CD8-positive, alpha-beta memory T cell (primary cell): ENCODE data around the gene GATAD2B. TPM values are rescaled to one million over a fixed set of nuclear protein-coding genes. Genes with fewer than 3 reads are reported as not detected.

Source experiments
- CTCF ChIA-PET: fragments of 350-600 bp; sonication (Branson Sonifier 250); formaldehyde crosslinking; loops from one replicate; lab custom pipeline; 2021; ENCODE audit warnings: antibody characterized with exemption; lab: Charles Lee
- POLR2A ChIA-PET: fragments of 350-600 bp; sonication (Branson Sonifier 250); formaldehyde crosslinking; loops from one replicate; lab custom pipeline; 2021; ENCODE audit warnings: antibody characterized with exemption; lab: Charles Lee
- DNase-seq, 5 donors: peaks; one replicate each; pipeline versions ENCODE4 v3.0.0 to v3.0.0-alpha.2; 2020 to 2022; ENCODE audit warnings: mixed read lengths in 1 of 5
- H3K27ac ChIP-seq: one replicate; pipeline ENCODE4 v1.7.0; 2013; ENCODE audit warnings: low read depth, mild to moderate bottlenecking, low read length, moderate library complexity
- H3K27me3 ChIP-seq: 2 replicates; pipeline ENCODE4 v1.7.0; 2013; ENCODE audit warnings: low read length, mild to moderate bottlenecking; ENCODE audit not compliant: insufficient read depth, poor library complexity, severe bottlenecking
- H3K36me3 ChIP-seq: 2 replicates; pipeline ENCODE4 v1.7.0; 2013; ENCODE audit warnings: mild to moderate bottlenecking, low read length, moderate library complexity; ENCODE audit not compliant: insufficient read depth
- H3K4me1 ChIP-seq: 2 replicates; pipeline ENCODE4 v1.7.0; 2013; ENCODE audit warnings: mild to moderate bottlenecking, low read length, moderate library complexity; ENCODE audit not compliant: insufficient read depth
- H3K4me3 ChIP-seq: 2 replicates; pipeline ENCODE4 v1.7.0; 2013; ENCODE audit warnings: mild to moderate bottlenecking, low read length
- H3K9me3 ChIP-seq: 2 replicates; pipeline ENCODE4 v1.7.0; 2013; ENCODE audit warnings: mild to moderate bottlenecking, low read length
- H3K27ac Mint-ChIP-seq, 8 donors: one replicate each; pipeline ENCODE4 v1.8.0; 2020 to 2021; ENCODE audit warnings: mixed read lengths in 8 of 8, mild to moderate bottlenecking in 6 of 8, inconsistent platforms in 3 of 8, moderate library complexity in 3 of 8
- H3K27me3 Mint-ChIP-seq, 2 donors: one replicate each; pipeline ENCODE4 v1.8.0; 2020 to 2021; ENCODE audit warnings: mixed read lengths in 2 of 2, mild to moderate bottlenecking in 1 of 2, moderate library complexity in 1 of 2
- H3K36me3 Mint-ChIP-seq, 3 donors: one replicate each; pipeline ENCODE4 v1.8.0; 2020 to 2021; ENCODE audit warnings: mixed read lengths in 3 of 3, inconsistent platforms in 1 of 3, mild to moderate bottlenecking in 1 of 3
- H3K4me1 Mint-ChIP-seq, 3 donors: one replicate each; pipeline ENCODE4 v1.8.0; 2020 to 2021; ENCODE audit warnings: mixed read lengths in 3 of 3, inconsistent platforms in 1 of 3, mild to moderate bottlenecking in 1 of 3
- H3K4me3 Mint-ChIP-seq, 7 donors: one replicate each; pipeline ENCODE4 v1.8.0; 2020 to 2021; ENCODE audit warnings: mixed read lengths in 7 of 7, mild to moderate bottlenecking in 6 of 7, moderate library complexity in 4 of 7, inconsistent platforms in 2 of 7
- H3K9me3 Mint-ChIP-seq, 5 donors: one replicate each; pipeline ENCODE4 v1.8.0; 2020 to 2022; ENCODE audit warnings: mixed read lengths in 5 of 5, mild to moderate bottlenecking in 3 of 5, moderate library complexity in 2 of 5, inconsistent platforms in 1 of 5
- polyA plus RNA-seq: library from polyadenylated mRNA; unstranded; fragments of 300-500 nt; fragmentation: Illumina TruSeq; gene quantifications from one replicate; pipeline ENCODE4 v1.2.3, GENCODE V29; 2021
- total RNA-seq, 2 experiments: library from RNA; stranded (reverse); gene quantifications; one replicate each; pipeline ENCODE4 v1.2.3, GENCODE V29; 2021

The GATAD2B gene
- total and polyA plus RNA-seq, 3 experiments from 2014 or later = 5.6 to 71.9 (median 64.9) TPM

- Mint-ChIP-seq H3K36me3 (peaks cover 0 to 6% (median 5%) of the 10 kb centered on the region in 3 donors), H3K4me1 (peaks cover 25 to 45% (median 31%) of the 10 kb centered on the region in 3 donors), H3K27ac (peak overlapping the region in 3 of 8 donors; percentile 10 to 70 (median 48)), H3K4me3 (no peak overlapping the region), H3K9me3 (no peaks in the 10 kb centered on the region), H3K27me3 (no peaks in the 10 kb centered on the region)
- no peak for DNase-seq
- no peaks in the 10 kb centered on the region for H3K36me3 ChIP-seq
- no peak overlapping the region for H3K4me3 ChIP-seq
- no peak overlapping the region for H3K27ac ChIP-seq
- H3K27me3 ChIP-seq = no peaks in the 10 kb centered on the region
- ChIA-PET POLR2A (no interaction called here), CTCF (interaction anchor here (2.8 to 4.6 kb wide), 2 partner anchors 168 to 189 kb away, joined by 14 to 94 read pairs; partner anchors contain the start of genes CREB3L4, RAB13 and RPS27)
- no peaks in the 10 kb centered on the region for H3K9me3 ChIP-seq
- peaks cover 13% of the 10 kb centered on the region for H3K4me1 ChIP-seq
Measured at GRCh38 chr1:153799016-153799415, 123.8 kb downstream of the GATAD2B start.

GRCh38 chr1:153798468-153798780, 124.3 kb downstream of the GATAD2B start:
- no peaks in the 10 kb centered on the region for H3K27me3 Mint-ChIP-seq
- CTCF ChIA-PET = interaction anchor here (1.3 to 4.6 kb wide), 5 partner anchors 107 to 189 kb away, joined by 3 to 94 read pairs (median 14); partner anchors contain the start of genes CREB3L4, DENND4B, RAB13 and RPS27
- no peak overlapping the region for H3K4me3 Mint-ChIP-seq
- Histone ChIP-seq H3K9me3 (no peaks in the 10 kb centered on the region), H3K36me3 (no peaks in the 10 kb centered on the region), H3K27me3 (no peaks in the 10 kb centered on the region), H3K4me3 (no peak overlapping the region), H3K4me1 (peaks cover 12% of the 10 kb centered on the region), H3K27ac (no peak overlapping the region)
- POLR2A ChIA-PET = no interaction called here
- H3K4me1 Mint-ChIP-seq = peaks cover 20 to 39% (median 25%) of the 10 kb centered on the region in 3 donors
- H3K27ac Mint-ChIP-seq = peak overlapping the region in 3 of 8 donors; percentile 10 to 48 (median 24)
- no peak for DNase-seq
- peaks cover 0 to 6% (median 3%) of the 10 kb centered on the region in 3 donors for H3K36me3 Mint-ChIP-seq
- H3K9me3 Mint-ChIP-seq = no peaks in the 10 kb centered on the region

- Histone ChIP-seq H3K27me3 (no peaks in the 10 kb centered on the region), H3K4me3 (no peak overlapping the region), H3K36me3 (no peaks in the 10 kb centered on the region), H3K4me1 (peaks cover 12% of the 10 kb centered on the region), H3K27ac (no peak overlapping the region), H3K9me3 (no peaks in the 10 kb centered on the region)
- POLR2A ChIA-PET = interaction anchor here (0.6 to 1.5 kb wide), 3 partner anchors 148 to 169 kb away, joined by 3 to 6 read pairs (median 3); partner anchors contain the start of gene DENND4B
- Mint-ChIP-seq H3K9me3 (peaks cover 0 to 1% (median 0%) of the 10 kb centered on the region in 5 donors), H3K4me1 (peaks cover 16 to 29% (median 17%) of the 10 kb centered on the region in 3 donors), H3K4me3 (peak overlapping the region in 3 of 7 donors; percentile 1 to 28 (median 20)), H3K27ac (peak overlapping the region in 7 of 8 donors; percentile 8 to 87 (median 69)), H3K27me3 (peaks cover 0 to 2% of the 10 kb centered on the region in 2 donors), H3K36me3 (peaks cover 0 to 3% (median 2%) of the 10 kb centered on the region in 3 donors)
- peak; percentile 74 to 87 (median 77) for DNase-seq
- CTCF ChIA-PET = interaction anchor here (0.7 to 4.6 kb wide), 18 partner anchors 10 to 191 kb away, joined by 3 to 94 read pairs (median 5); partner anchors contain the start of genes CREB3L4, DENND4B, JTB and RAB13
Measured at GRCh38 chr1:153796786-153797659, 125.7 kb downstream of the GATAD2B start.

GRCh38 chr1:153795934-153796785, 126.6 kb downstream of the GATAD2B start:
- H3K4me1 ChIP-seq = peaks cover 12% of the 10 kb centered on the region

GRCh38 chr1:153795330-153795837, 127.4 kb downstream of the GATAD2B start:
- H3K27ac Mint-ChIP-seq = peak overlapping the region in 1 of 8 donors; percentile 38
- no peaks in the 10 kb centered on the region for H3K27me3 ChIP-seq
- no peak overlapping the region for H3K4me3 ChIP-seq
- H3K36me3 ChIP-seq = no peaks in the 10 kb centered on the region
- H3K36me3 Mint-ChIP-seq = no peaks in the 10 kb centered on the region
- H3K4me3 Mint-ChIP-seq = no peak overlapping the region
- peak in 1 of 5 donors; percentile 44 for DNase-seq
- H3K27ac ChIP-seq = no peak overlapping the region
- peaks cover 12% of the 10 kb centered on the region for H3K4me1 ChIP-seq
- peaks cover 0 to 2% of the 10 kb centered on the region in 2 donors for H3K27me3 Mint-ChIP-seq
- peaks cover 0 to 1% (median 0%) of the 10 kb centered on the region in 5 donors for H3K9me3 Mint-ChIP-seq
- ChIA-PET CTCF (interaction anchor here (4.6 kb wide), 1 partner anchor 192 kb away, joined by 94 read pairs; the partner anchor contains the start of genes RAB13 and RPS27), POLR2A (interaction anchor here (0.6 kb wide), 1 partner anchor 178 kb away, joined by 3 read pairs; no protein-coding TSS in a partner anchor)
- no peaks in the 10 kb centered on the region for H3K9me3 ChIP-seq
- peaks cover 20 to 34% (median 22%) of the 10 kb centered on the region in 3 donors for H3K4me1 Mint-ChIP-seq

More at GRCh38 chr1:153795934-153796785, 126.6 kb downstream of the GATAD2B start:
- Mint-ChIP-seq H3K36me3 (no peaks in the 10 kb centered on the region), H3K4me1 (peaks cover 16 to 29% (median 16%) of the 10 kb centered on the region in 3 donors), H3K27ac (peak overlapping the region in 3 of 8 donors; percentile 29 to 87 (median 68)), H3K27me3 (peaks cover 0 to 2% of the 10 kb centered on the region in 2 donors), H3K9me3 (peaks cover 0 to 1% (median 0%) of the 10 kb centered on the region in 5 donors), H3K4me3 (no peak overlapping the region)
- H3K36me3 ChIP-seq = no peaks in the 10 kb centered on the region
- ChIA-PET POLR2A (interaction anchor here (0.6 to 1.5 kb wide), 3 partner anchors 149 to 177 kb away, joined by 3 to 6 read pairs (median 3); partner anchors contain the start of gene DENND4B), CTCF (interaction anchor here (0.8 to 4.6 kb wide), 9 partner anchors 9 to 191 kb away, joined by 3 to 94 read pairs (median 9); partner anchors contain the start of genes CREB3L4, DENND4B, RAB13 and RPS27)
- no peaks in the 10 kb centered on the region for H3K9me3 ChIP-seq
- no peak overlapping the region for H3K27ac ChIP-seq
- DNase-seq = peak in 1 of 5 donors; percentile 40
- no peaks in the 10 kb centered on the region for H3K27me3 ChIP-seq
- no peak overlapping the region for H3K4me3 ChIP-seq

GRCh38 chr1:153794624-153795329, 128.0 kb downstream of the GATAD2B start:
- Histone ChIP-seq H3K27ac (no peak overlapping the region), H3K27me3 (no peaks in the 10 kb centered on the region), H3K4me3 (no peak overlapping the region), H3K9me3 (no peaks in the 10 kb centered on the region), H3K36me3 (no peaks in the 10 kb centered on the region), H3K4me1 (peaks cover 17% of the 10 kb centered on the region)
- ChIA-PET POLR2A (no interaction called here), CTCF (interaction anchor here (0.9 to 1.2 kb wide), 2 partner anchors 152 to 192 kb away, joined by 3 to 4 read pairs; partner anchors contain the start of genes DENND4B and RAB13)
- H3K4me1 Mint-ChIP-seq = peaks cover 24 to 40% (median 28%) of the 10 kb centered on the region in 3 donors
- H3K27ac Mint-ChIP-seq = peak overlapping the region in 4 of 8 donors; percentile 6 to 91 (median 56)
- H3K27me3 Mint-ChIP-seq = peaks cover 2 to 3% of the 10 kb centered on the region in 2 donors
- no peak for DNase-seq
- peak overlapping the region in 2 of 7 donors; percentile 4 to 29 for H3K4me3 Mint-ChIP-seq
- H3K36me3 Mint-ChIP-seq = no peaks in the 10 kb centered on the region
- H3K9me3 Mint-ChIP-seq = peaks cover 0 to 1% (median 0%) of the 10 kb centered on the region in 5 donors
